Stimulated activated CD8-positive, alpha-beta memory T cell treated with anti-CD3 and anti-CD28 coated beads, Interleukin-12 subunit alpha, Interleukin-12 subunit beta, amount 100 ng/mL, for 24 hours (primary cell): ENCODE results near the gene MYCN.
A peak's percentile ranks its signal among the peaks of the same experiment; 100 is the strongest.
"Not testable (repeated sequence)": the region's sequence is repeated elsewhere in the genome, so short reads cannot be mapped to it uniquely, and the experiment has no call there.

ENCODE experiments used
- DNase-seq: peaks from one replicate; pipeline ENCODE4 v3.0.0-alpha.2; 2020; ENCODE audit errors: extremely low read depth

The MYCN gene

GRCh38 chr2:15957881-15958713 lies 17.7 kb downstream of the MYCN start:
- no peak for DNase-seq

- no peak for DNase-seq
Measured at GRCh38 chr2:15959331-15960153, 19.2 kb downstream of the MYCN start.

- DNase-seq: not testable (repeated sequence)
Measured at GRCh38 chr2:15960154-15960520, 19.8 kb downstream of the MYCN start.

GRCh38 chr2:15963109-15963976 lies 23.0 kb downstream of the MYCN start:
- DNase-seq: not testable (repeated sequence)

- DNase-seq: no peak
Measured at GRCh38 chr2:15963977-15964670, 23.8 kb downstream of the MYCN start.

- DNase-seq: no peak
Measured at GRCh38 chr2:15964936-15965563, 24.7 kb downstream of the MYCN start.

GRCh38 chr2:15965564-15966019 lies 25.2 kb downstream of the MYCN start:
- DNase-seq: peak; percentile 21

GRCh38 chr2:15967415-15968279 lies 27.3 kb downstream of the MYCN start:
- DNase-seq: no peak

GRCh38 chr2:15968280-15969178 lies 28.2 kb downstream of the MYCN start:
- no peak for DNase-seq

GRCh38 chr2:15969214-15969613 lies 28.9 kb downstream of the MYCN start:
- DNase-seq: no peak

- no peak for DNase-seq
Measured at GRCh38 chr2:15970701-15971100, 30.4 kb downstream of the MYCN start.

GRCh38 chr2:15971351-15971750 lies 31.0 kb downstream of the MYCN start:
- DNase-seq: no peak

GRCh38 chr2:15971831-15972522 lies 31.6 kb downstream of the MYCN start:
- DNase-seq: no peak

- no peak for DNase-seq
Measured at GRCh38 chr2:15973481-15974401, 33.4 kb downstream of the MYCN start.

- DNase-seq: no peak
Measured at GRCh38 chr2:15974565-15975260, 34.4 kb downstream of the MYCN start.

GRCh38 chr2:15975261-15975600 lies 34.9 kb downstream of the MYCN start:
- DNase-seq: no peak

- no peak for DNase-seq
Measured at GRCh38 chr2:15975676-15976075, 35.3 kb downstream of the MYCN start.
